Measurements from ENCODE around the gene SYCP2L.
"Not testable (repeated sequence)": the region's sequence is repeated elsewhere in the genome, so short reads cannot be mapped to it uniquely, and the experiment has no call there.

SYCP2L gene

GRCh38 chr6:10995114-10995707 is 108.4 kb downstream of the SYCP2L start:
- Histone ChIP-seq H3K9ac (no peak overlapping the region), H3K4me2 (no peak overlapping the region), H3K27ac (no peak overlapping the region), H3K27me3 (ENCODE audit: insufficient read depth, low read depth) (no peaks in the 10 kb centered on the region), H3K36me3 (ENCODE audit: insufficient read depth) (no peaks in the 10 kb centered on the region), H4K20me1 (ENCODE audit: insufficient read depth) (no peaks in the 10 kb centered on the region), H2AFZ (ENCODE audit: low read depth) (no peak overlapping the region), H3K4me1 (ENCODE audit: low read depth, poor library complexity, severe bottlenecking) (no peaks in the 10 kb centered on the region), H3K4me3 (IDR thresholded peaks at IDR 0.05; ENCODE audit: insufficient read depth, low read depth, low read length) (no peak overlapping the region), H3K79me2 (ENCODE audit: insufficient read depth, low read depth) (no peaks in the 10 kb centered on the region)
- TF ChIP-seq, protein P1, sequence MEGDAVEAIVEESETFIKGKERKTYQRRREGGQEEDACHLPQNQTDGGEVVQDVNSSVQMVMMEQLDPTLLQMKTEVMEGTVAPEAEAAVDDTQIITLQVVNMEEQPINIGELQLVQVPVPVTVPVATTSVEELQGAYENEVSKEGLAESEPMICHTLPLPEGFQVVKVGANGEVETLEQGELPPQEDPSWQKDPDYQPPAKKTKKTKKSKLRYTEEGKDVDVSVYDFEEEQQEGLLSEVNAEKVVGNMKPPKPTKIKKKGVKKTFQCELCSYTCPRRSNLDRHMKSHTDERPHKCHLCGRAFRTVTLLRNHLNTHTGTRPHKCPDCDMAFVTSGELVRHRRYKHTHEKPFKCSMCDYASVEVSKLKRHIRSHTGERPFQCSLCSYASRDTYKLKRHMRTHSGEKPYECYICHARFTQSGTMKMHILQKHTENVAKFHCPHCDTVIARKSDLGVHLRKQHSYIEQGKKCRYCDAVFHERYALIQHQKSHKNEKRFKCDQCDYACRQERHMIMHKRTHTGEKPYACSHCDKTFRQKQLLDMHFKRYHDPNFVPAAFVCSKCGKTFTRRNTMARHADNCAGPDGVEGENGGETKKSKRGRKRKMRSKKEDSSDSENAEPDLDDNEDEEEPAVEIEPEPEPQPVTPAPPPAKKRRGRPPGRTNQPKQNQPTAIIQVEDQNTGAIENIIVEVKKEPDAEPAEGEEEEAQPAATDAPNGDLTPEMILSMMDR (conservative IDR thresholded peaks at IDR 0.05; ENCODE audit: low read depth, low read length) = no peak

GRCh38 chr6:10999994-11000393 is 113.1 kb downstream of the SYCP2L start:
- no peak overlapping the region for H3K9ac ChIP-seq
- H3K4me2 ChIP-seq = no peak overlapping the region
- no peaks in the 10 kb centered on the region for H4K20me1 ChIP-seq (ENCODE audit: insufficient read depth)
- no peaks in the 10 kb centered on the region for H3K27me3 ChIP-seq (ENCODE audit: insufficient read depth, low read depth)
- no peaks in the 10 kb centered on the region for H3K4me1 ChIP-seq (ENCODE audit: low read depth, poor library complexity, severe bottlenecking)
- no peak overlapping the region for H3K4me3 ChIP-seq (IDR thresholded peaks at IDR 0.05; ENCODE audit: insufficient read depth, low read depth, low read length)
- no peaks in the 10 kb centered on the region for H3K36me3 ChIP-seq (ENCODE audit: insufficient read depth)
- no peak overlapping the region for H3K27ac ChIP-seq
- TF ChIP-seq, protein P1 (conservative IDR thresholded peaks at IDR 0.05; ENCODE audit: low read depth, low read length) = no peak
- H2AFZ ChIP-seq (ENCODE audit: low read depth) = no peak overlapping the region
- no peaks in the 10 kb centered on the region for H3K79me2 ChIP-seq (ENCODE audit: insufficient read depth, low read depth)

GRCh38 chr6:11002176-11002575 is 115.3 kb downstream of the SYCP2L start:
- no peak overlapping the region for H2AFZ ChIP-seq (ENCODE audit: low read depth)
- no peaks in the 10 kb centered on the region for H3K4me1 ChIP-seq (ENCODE audit: low read depth, poor library complexity, severe bottlenecking)
- H3K4me3 ChIP-seq (IDR thresholded peaks at IDR 0.05; ENCODE audit: insufficient read depth, low read depth, low read length) = no peak overlapping the region
- H3K36me3 ChIP-seq (ENCODE audit: insufficient read depth) = no peaks in the 10 kb centered on the region
- TF ChIP-seq, protein P1 (conservative IDR thresholded peaks at IDR 0.05; ENCODE audit: low read depth, low read length) = no peak
- no peaks in the 10 kb centered on the region for H3K79me2 ChIP-seq (ENCODE audit: insufficient read depth, low read depth)
- no peak overlapping the region for H3K9ac ChIP-seq
- no peaks in the 10 kb centered on the region for H3K27me3 ChIP-seq (ENCODE audit: insufficient read depth, low read depth)
- no peaks in the 10 kb centered on the region for H4K20me1 ChIP-seq (ENCODE audit: insufficient read depth)
- H3K27ac ChIP-seq = no peak overlapping the region
- H3K4me2 ChIP-seq = no peak overlapping the region

- not testable (repeated sequence) for H3K36me3 ChIP-seq (ENCODE audit: insufficient read depth); H3K9ac ChIP-seq; H3K79me2 ChIP-seq (ENCODE audit: insufficient read depth, low read depth); H4K20me1 ChIP-seq (ENCODE audit: insufficient read depth); H3K27ac ChIP-seq; H2AFZ ChIP-seq (ENCODE audit: low read depth); H3K27me3 ChIP-seq (ENCODE audit: insufficient read depth, low read depth); H3K4me2 ChIP-seq; H3K4me3 ChIP-seq (IDR thresholded peaks at IDR 0.05; ENCODE audit: insufficient read depth, low read depth, low read length); H3K4me1 ChIP-seq (ENCODE audit: low read depth, poor library complexity, severe bottlenecking)
These were observed 116.4 kb downstream of the SYCP2L start for GRCh38 chr6:11003297-11003696.

- H3K36me3 ChIP-seq (ENCODE audit: insufficient read depth) = no peaks in the 10 kb centered on the region
- H3K27ac ChIP-seq = no peak overlapping the region
- peaks cover 16% of the 10 kb centered on the region for H3K4me1 ChIP-seq (ENCODE audit: low read depth, poor library complexity, severe bottlenecking)
- no peaks in the 10 kb centered on the region for H3K79me2 ChIP-seq (ENCODE audit: insufficient read depth, low read depth)
- TF ChIP-seq, protein P1 (conservative IDR thresholded peaks at IDR 0.05; ENCODE audit: low read depth, low read length) = no peak
- H4K20me1 ChIP-seq (ENCODE audit: insufficient read depth) = no peaks in the 10 kb centered on the region
- no peak overlapping the region for H3K4me3 ChIP-seq (IDR thresholded peaks at IDR 0.05; ENCODE audit: insufficient read depth, low read depth, low read length)
- no peaks in the 10 kb centered on the region for H3K27me3 ChIP-seq (ENCODE audit: insufficient read depth, low read depth)
- no peak overlapping the region for H3K9ac ChIP-seq
- no peak overlapping the region for H2AFZ ChIP-seq (ENCODE audit: low read depth)
- no peak overlapping the region for H3K4me2 ChIP-seq
These were observed 119.2 kb downstream of the SYCP2L start for GRCh38 chr6:11006061-11006460.

Measured in KMS-11 (cell line).